Suppressor macrophage (primary cell): ENCODE results near the gene FNBP1.

Experiments used
- DNase-seq, 4 experiments: peaks; one replicate each; pipeline ENCODE4 v3.0.0-alpha.2; 2020 to 2022

Gene FNBP1

GRCh38 chr9:130045725-130046450, 2.9 kb upstream of the FNBP1 start:
- DNase-seq = peak in 2 of 4 experiments; percentile 74 to 78

GRCh38 chr9:130043654-130044623, 950 bp upstream of the FNBP1 start:
- no peak for DNase-seq

- peak in 3 of 4 experiments; percentile 45 to 78 (median 71) for DNase-seq
These were observed 544 bp downstream of the FNBP1 start for GRCh38 chr9:130042406-130042884.

- DNase-seq = no peak
These were observed 1.2 kb downstream of the FNBP1 start for GRCh38 chr9:130041648-130042405.

GRCh38 chr9:130040984-130041647, 1.9 kb downstream of the FNBP1 start:
- DNase-seq = no peak

GRCh38 chr9:130039528-130040147, 3.4 kb downstream of the FNBP1 start:
- peak in 2 of 4 experiments; percentile 34 to 41 for DNase-seq

- DNase-seq = peak in 2 of 4 experiments; percentile 65
These were observed 6.9 kb downstream of the FNBP1 start for GRCh38 chr9:130036099-130036498.

- peak; percentile 54 to 83 (median 68) for DNase-seq
These were observed 8.4 kb downstream of the FNBP1 start for GRCh38 chr9:130034570-130034969.

GRCh38 chr9:130030651-130031127, 12.3 kb downstream of the FNBP1 start:
- DNase-seq = no peak

GRCh38 chr9:130029223-130029973, 13.6 kb downstream of the FNBP1 start:
- DNase-seq = no peak

GRCh38 chr9:130028493-130029222, 14.3 kb downstream of the FNBP1 start:
- DNase-seq = no peak

GRCh38 chr9:130027533-130028365, 15.2 kb downstream of the FNBP1 start:
- DNase-seq = no peak

GRCh38 chr9:130026583-130027340, 16.2 kb downstream of the FNBP1 start:
- DNase-seq = peak in 3 of 4 experiments; percentile 28 to 77 (median 66)

- DNase-seq = no peak
These were observed 18.4 kb downstream of the FNBP1 start for GRCh38 chr9:130024597-130024994.

GRCh38 chr9:130023994-130024596, 18.9 kb downstream of the FNBP1 start:
- no peak for DNase-seq

GRCh38 chr9:130023144-130023787, 19.7 kb downstream of the FNBP1 start:
- peak in 1 of 4 experiments; percentile 45 for DNase-seq

- DNase-seq = no peak
These were observed 20.3 kb downstream of the FNBP1 start for GRCh38 chr9:130022566-130023143.
